Neuronal stem cell (in vitro differentiated cells): ENCODE data around the gene KLF3. TPM values are rescaled to one million over a fixed set of nuclear protein-coding genes. Genes with fewer than 3 reads are reported as not detected.

Experiments used
- DNase-seq: peaks from one replicate; pipeline ENCODE4 v3.0.0-alpha.2; 2013; ENCODE audit warnings: low spot score
- H2AFZ ChIP-seq: one replicate; pipeline ENCODE4 v1.6.1; 2013; ENCODE audit warnings: mild to moderate bottlenecking, low read length, inconsistent platforms
- H2AK5ac ChIP-seq: 2 replicates; pipeline ENCODE4 v1.6.1; 2013; ENCODE audit warnings: low read depth, mild to moderate bottlenecking, inconsistent platforms, low read length, moderate library complexity, mixed read lengths
- H2BK120ac ChIP-seq: 2 replicates; pipeline ENCODE4 v1.6.1; 2013; ENCODE audit warnings: low read depth, mild to moderate bottlenecking, inconsistent platforms, low read length, moderate library complexity, mixed read lengths
- H2BK12ac ChIP-seq: one replicate; pipeline ENCODE4 v1.6.1; 2013; ENCODE audit warnings: low read length, inconsistent platforms
- H2BK15ac ChIP-seq: 2 replicates; pipeline ENCODE4 v1.6.1; 2013; ENCODE audit warnings: mild to moderate bottlenecking, low read length, inconsistent platforms, mixed read lengths
- H2BK5ac ChIP-seq: one replicate; pipeline ENCODE4 v1.6.1; 2013; ENCODE audit warnings: inconsistent platforms, mild to moderate bottlenecking, low read length, moderate library complexity
- H3K14ac ChIP-seq: one replicate; pipeline ENCODE4 v1.6.1; 2013; ENCODE audit warnings: low read length, inconsistent platforms
- H3K18ac ChIP-seq: 2 replicates; pipeline ENCODE4 v1.6.1; 2013; ENCODE audit warnings: low read length, inconsistent platforms
- H3K23ac ChIP-seq: 2 replicates; pipeline ENCODE4 v1.6.1; 2013; ENCODE audit warnings: low read depth, mild to moderate bottlenecking, mixed read lengths, low read length, inconsistent platforms; ENCODE audit not compliant: poor library complexity
- H3K27ac ChIP-seq: replicated peaks from 3 replicates; pipeline ENCODE4 v1.5.1; 2013; ENCODE audit warnings: low read length, inconsistent platforms
- H3K27me3 ChIP-seq, 3 experiments: 2 replicates each; pipeline ENCODE4 v1.6.1; 2013; ENCODE audit warnings: low read length in 3 of 3, mild to moderate bottlenecking in 2 of 3, inconsistent platforms in 1 of 3, low read depth in 1 of 3, mixed read lengths in 1 of 3, moderate library complexity in 1 of 3; ENCODE audit not compliant: control insufficient read depth in 3 of 3, insufficient read depth in 3 of 3
- H3K36me3 ChIP-seq, 2 donors: replicated peaks in 1 of 2; 2 replicates each; pipeline ENCODE4 v1.6.1; 2013; ENCODE audit warnings: low read length in 2 of 2; ENCODE audit not compliant: control insufficient read depth in 2 of 2, insufficient read depth in 2 of 2
- H3K4ac ChIP-seq: 2 replicates; pipeline ENCODE4 v1.6.1; 2013; ENCODE audit warnings: inconsistent platforms, mild to moderate bottlenecking, low read length, moderate library complexity
- H3K4me1 ChIP-seq, 2 donors: 1 replicate in 1 of 2; 2 replicates in 1 of 2; pipeline ENCODE4 v1.6.1; 2013; ENCODE audit warnings: low read length in 2 of 2, low read depth in 1 of 2; ENCODE audit not compliant: control insufficient read depth in 2 of 2, insufficient read depth in 1 of 2
- H3K4me2 ChIP-seq: one replicate; pipeline ENCODE4 v1.6.1; 2013; ENCODE audit warnings: mild to moderate bottlenecking, low read length, inconsistent platforms; ENCODE audit not compliant: insufficient read depth, poor library complexity, severe bottlenecking
- H3K4me3 ChIP-seq, 2 donors: 2 replicates each; pipeline ENCODE4 v1.5.1; 2013; ENCODE audit warnings: low read length in 2 of 2, mild to moderate bottlenecking in 2 of 2, inconsistent platforms in 1 of 2, moderate library complexity in 1 of 2
- H3K79me1 ChIP-seq: one replicate; pipeline ENCODE4 v1.6.1; 2013; ENCODE audit warnings: low read depth, mild to moderate bottlenecking, inconsistent platforms, low read length, moderate library complexity
- H3K9ac ChIP-seq: one replicate; pipeline ENCODE4 v1.6.1; 2013; ENCODE audit warnings: mild to moderate bottlenecking, low read depth, low read length, inconsistent platforms; ENCODE audit not compliant: poor library complexity
- H3K9me3 ChIP-seq, 2 donors: replicated peaks in 1 of 2; 2 replicates each; pipeline versions ENCODE3 to v1.6.1; 2013; ENCODE audit warnings: low read length in 2 of 2, mild to moderate bottlenecking in 2 of 2, inconsistent platforms in 1 of 2, low read depth in 1 of 2, mixed read lengths in 1 of 2, moderate library complexity in 1 of 2; ENCODE audit not compliant: control insufficient read depth in 2 of 2, insufficient read depth in 1 of 2
- H4K8ac ChIP-seq: one replicate; pipeline ENCODE4 v1.6.1; 2013; ENCODE audit warnings: low read depth, mild to moderate bottlenecking, inconsistent platforms, low read length, moderate library complexity
- H4K91ac ChIP-seq: one replicate; pipeline ENCODE4 v1.6.1; 2013; ENCODE audit warnings: low read length, low read depth, mild to moderate bottlenecking, inconsistent platforms; ENCODE audit not compliant: poor library complexity
- WGBS, 2 donors: extraction: QIAGEN DNeasy Blood & Tissue Kit; methylation state at CpG; one replicate each; pipeline ENCODE4 v1.1.7; 2013; ENCODE audit warnings: missing lambda C conversion rate in 2 of 2, mixed read lengths in 1 of 2; ENCODE audit not compliant: insufficient read length in 2 of 2, insufficient replicate concordance in 1 of 2; ENCODE audit errors: extremely low coverage in 2 of 2; 5-methylcytosine and 5-hydroxymethylcytosine counted together
- polyA plus RNA-seq, 2 experiments: library from polyadenylated mRNA; stranded (reverse); fragments of 200-250 nt; gene quantifications; one replicate each; pipeline ENCODE4 v1.2.3, GENCODE V29; 2013

The KLF3 gene
- 29.7 TPM for polyA plus RNA-seq (2013, experiment 1 of 2)
- 30.1 TPM for polyA plus RNA-seq (2013, experiment 2 of 2)

GRCh38 chr4:38663801-38664705, at the start of gene KLF3:
TSS of gene KLF3 (plus strand) at chr4:38664199. CDS start at chr4:38680626, 16,427 bp downstream.
- Histone ChIP-seq H3K4me2 (peak within 1 kb of the TSS; percentile 78), H2BK120ac (peak within 1 kb of the TSS; percentile 97), H3K9me3 (no peaks in the 10 kb centered on the region), H2BK15ac (peak within 1 kb of the TSS; percentile 92), H3K23ac (peak within 1 kb of the TSS; percentile 83), H3K14ac (peak within 1 kb of the TSS; percentile 95), H4K8ac (no peak within 1 kb of the TSS), H3K36me3 (peaks cover 0 to 9% of the 10 kb centered on the region in 2 donors), H3K4me3 (peak within 1 kb of the TSS; percentile 64 to 94), H3K9ac (peak within 1 kb of the TSS; percentile 95), H3K27ac (peak within 1 kb of the TSS; percentile 95), H4K91ac (peak within 1 kb of the TSS; percentile 3), H3K4ac (no peak within 1 kb of the TSS), H2AFZ (peak within 1 kb of the TSS; percentile 78), H3K4me1 (peaks cover 7 to 17% of the 10 kb centered on the region in 2 donors), H2BK5ac (peak within 1 kb of the TSS; percentile 97), H3K79me1 (peaks cover 2% of the 10 kb centered on the region), H3K27me3 (no peaks in the 10 kb centered on the region), H2AK5ac (peak within 1 kb of the TSS; percentile 91), H3K18ac (peak within 1 kb of the TSS; percentile 96), H2BK12ac (no peak within 1 kb of the TSS)
- WGBS, 2 donors = no CpG with 5 or more reads among the region's 110 CpGs
- peak; percentile 82 for DNase-seq

DNA sequence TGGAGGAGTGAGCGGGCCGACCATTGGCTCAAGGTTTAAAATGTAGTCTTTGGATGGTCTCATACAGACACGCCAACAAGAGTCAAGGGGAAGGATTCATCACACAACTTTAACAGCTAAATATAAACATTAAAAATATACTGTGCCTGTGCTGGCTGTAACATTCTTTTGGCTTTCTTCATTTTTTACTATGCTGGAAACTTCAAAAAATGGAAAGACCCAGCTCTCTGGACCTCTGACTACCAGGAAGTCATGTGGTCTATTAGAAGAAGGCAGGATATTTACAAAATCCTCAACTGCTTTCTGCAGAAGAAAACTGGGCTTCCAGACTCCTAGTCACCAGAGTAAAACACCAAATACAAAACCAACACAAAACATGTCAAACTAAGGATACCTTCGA, 49.8 kb upstream of the KLF3 start:
- Histone ChIP-seq H3K9me3 (peaks cover 0 to 4% of the 10 kb centered on the region in 2 donors), H4K91ac (no peak overlapping the region), H2AFZ (no peak overlapping the region), H3K23ac (no peak overlapping the region), H3K4me2 (no peak overlapping the region), H2AK5ac (no peak overlapping the region), H2BK120ac (no peak overlapping the region), H2BK15ac (no peak overlapping the region), H3K4me1 (peaks cover 2 to 14% of the 10 kb centered on the region in 2 donors), H3K79me1 (no peaks in the 10 kb centered on the region), H3K4me3 (no peak overlapping the region), H3K9ac (no peak overlapping the region), H3K27me3 (no peaks in the 10 kb centered on the region), H2BK5ac (no peak overlapping the region), H3K18ac (no peak overlapping the region), H2BK12ac (no peak overlapping the region), H4K8ac (no peak overlapping the region), H3K27ac (no peak overlapping the region), H3K36me3 (no peaks in the 10 kb centered on the region), H3K14ac (no peak overlapping the region), H3K4ac (no peak overlapping the region)
- no CpG with 5 or more reads among the region's 4 CpGs for WGBS, 2 donors
- no peak for DNase-seq

DNA sequence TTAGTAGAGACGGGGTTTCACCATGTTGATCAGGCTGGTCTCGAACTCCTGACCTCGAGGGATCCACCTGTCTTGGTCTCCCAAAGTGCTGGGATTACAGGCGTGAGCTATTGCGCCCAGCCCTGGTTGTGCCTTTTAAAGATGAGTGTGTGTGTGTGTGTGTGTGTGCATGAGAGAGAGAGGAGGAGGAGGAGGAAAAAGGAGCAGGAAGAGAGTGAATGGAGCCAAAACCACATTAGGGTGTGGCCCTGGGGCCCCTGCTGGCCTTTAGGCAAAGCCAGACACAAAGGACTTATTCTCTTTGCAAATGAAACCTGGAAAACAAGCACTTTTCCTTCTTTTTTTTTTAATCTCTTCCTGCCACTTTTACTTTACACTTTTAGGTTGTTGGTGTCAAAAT, 48.2 kb upstream of the KLF3 start:
- no peaks in the 10 kb centered on the region for H3K79me1 ChIP-seq

DNA sequence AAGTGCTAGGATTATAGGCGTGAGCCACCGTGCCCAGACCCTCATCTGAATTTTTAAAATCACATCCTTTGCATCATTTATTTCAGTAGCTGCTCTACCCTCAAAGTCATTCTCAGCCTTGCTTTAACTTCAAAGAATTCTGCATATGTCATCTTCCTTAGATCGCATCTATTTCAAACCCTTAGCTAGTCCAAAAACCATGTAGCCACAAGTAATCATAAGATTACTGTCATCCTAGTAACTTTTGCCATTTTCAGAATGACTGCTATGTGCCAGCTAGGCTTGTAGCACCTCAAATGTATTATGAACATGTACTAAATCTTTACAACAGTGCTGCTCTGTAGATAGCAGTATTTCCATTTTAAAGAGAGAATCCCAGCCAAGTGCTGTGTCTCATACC, 45.5 kb upstream of the KLF3 start:
- H3K79me1 ChIP-seq = no peaks in the 10 kb centered on the region
- no peak overlapping the region for H4K91ac ChIP-seq
- no peaks in the 10 kb centered on the region for H3K36me3 ChIP-seq
- H2AK5ac ChIP-seq = no peak overlapping the region
- WGBS, 2 donors = no CpG with 5 or more reads among the region's 3 CpGs
- no peak overlapping the region for H2BK12ac ChIP-seq
- no peak overlapping the region for H3K9ac ChIP-seq
- H3K23ac ChIP-seq = no peak overlapping the region
- no peak overlapping the region for H3K27ac ChIP-seq
- H4K8ac ChIP-seq = no peak overlapping the region
- no peak overlapping the region for H2BK15ac ChIP-seq
- no peak overlapping the region for H2BK5ac ChIP-seq
- H3K9me3 ChIP-seq = peaks cover 0 to 4% of the 10 kb centered on the region in 2 donors
- no peak overlapping the region for H3K14ac ChIP-seq
- peaks cover 0 to 5% of the 10 kb centered on the region in 2 donors for H3K4me1 ChIP-seq
- H3K27me3 ChIP-seq = no peaks in the 10 kb centered on the region
- H3K4me2 ChIP-seq = no peak overlapping the region
- no peak overlapping the region for H2AFZ ChIP-seq
- no peak overlapping the region for H3K4me3 ChIP-seq
- no peak overlapping the region for H3K4ac ChIP-seq
- H2BK120ac ChIP-seq = no peak overlapping the region
- no peak overlapping the region for H3K18ac ChIP-seq
- no peak for DNase-seq

More for the DNA sequence above, 48.2 kb upstream of the KLF3 start:
- no peak overlapping the region for H3K23ac ChIP-seq
- no peak overlapping the region for H2BK120ac ChIP-seq
- no peak overlapping the region for H3K18ac ChIP-seq
- no peak overlapping the region for H3K9ac ChIP-seq
- no peak overlapping the region for H4K91ac ChIP-seq
- peak overlapping the region; percentile 56 for H3K14ac ChIP-seq
- H2AK5ac ChIP-seq = no peak overlapping the region
- H2AFZ ChIP-seq = no peak overlapping the region
- H3K4me2 ChIP-seq = no peak overlapping the region
- no peak overlapping the region for H3K27ac ChIP-seq
- peaks cover 0 to 4% of the 10 kb centered on the region in 2 donors for H3K9me3 ChIP-seq
- H3K36me3 ChIP-seq = no peaks in the 10 kb centered on the region
- DNase-seq = no peak
- peaks cover 5 to 12% of the 10 kb centered on the region in 2 donors for H3K4me1 ChIP-seq
- H3K27me3 ChIP-seq = no peaks in the 10 kb centered on the region
- H3K4me3 ChIP-seq = no peak overlapping the region
- no peak overlapping the region for H4K8ac ChIP-seq
- H3K4ac ChIP-seq = no peak overlapping the region
- no peak overlapping the region for H2BK12ac ChIP-seq
- no peak overlapping the region for H2BK5ac ChIP-seq
- WGBS, 2 donors = no CpG with 5 or more reads among the region's 5 CpGs
- H2BK15ac ChIP-seq = no peak overlapping the region
